A673 (cell line): Measurements from ENCODE around the gene MRFAP1. TPM values are rescaled to one million over a fixed set of nuclear protein-coding genes. Genes with fewer than 3 reads are reported as not detected.

Experiments
- BruUV-seq: library from RNA; stranded (reverse); fragments of 400-500 nt; replicated peaks from 2 replicates; lab custom pipeline; 2021; lab: Mats Ljungman, UMichigan
- CTCF ChIA-PET: fragments of 300-600 bp; sonication (Branson Sonifier 250); formaldehyde crosslinking; loops from one replicate; lab custom pipeline; 2022; ENCODE audit warnings: antibody characterized with exemption; lab: Charles Lee
- POLR2A ChIA-PET: fragments of 300-600 bp; sonication (Branson Sonifier 250); formaldehyde crosslinking; loops from one replicate; lab custom pipeline; 2022; ENCODE audit warnings: antibody characterized with exemption; ENCODE audit not compliant: low non-redundant PET; lab: Charles Lee
- DNase-seq: peaks from one replicate; pipeline ENCODE4 v3.0.0-alpha.2; 2015; ENCODE audit warnings: low spot score
- H3K27ac ChIP-seq: fragments of 200-600 bp; sonication (generic); 2 replicates; pipeline ENCODE4 v1.5.1; 2016; ENCODE audit warnings: mixed run types, low read depth, mild to moderate bottlenecking, mixed read lengths, antibody characterized with exemption, low read length; ENCODE audit not compliant: poor library complexity, severe bottlenecking
- H3K27me3 ChIP-seq: fragments of 200-600 bp; sonication (generic); replicated peaks from 2 replicates; pipeline ENCODE4 v1.6.1; 2017; ENCODE audit warnings: mixed run types, low read depth, mild to moderate bottlenecking, mixed read lengths, antibody characterized with exemption, low read length; ENCODE audit not compliant: insufficient read depth, poor library complexity
- H3K36me3 ChIP-seq: fragments of 200-600 bp; sonication (generic); 2 replicates; pipeline ENCODE4 v1.6.1; 2016; ENCODE audit warnings: mixed run types, mild to moderate bottlenecking, mixed read lengths, antibody characterized with exemption, low read length; ENCODE audit not compliant: insufficient read depth, poor library complexity, severe bottlenecking
- H3K4me1 ChIP-seq: fragments of 200-600 bp; sonication (generic); 2 replicates; pipeline ENCODE4 v1.6.1; 2017; ENCODE audit warnings: mixed run types, mild to moderate bottlenecking, mixed read lengths, antibody characterized with exemption, low read length; ENCODE audit not compliant: insufficient read depth, poor library complexity, severe bottlenecking
- H3K4me3 ChIP-seq: fragments of 200-600 bp; sonication (generic); 2 replicates; pipeline ENCODE4 v1.5.1; 2016; ENCODE audit warnings: low read depth, mixed run types, mild to moderate bottlenecking, mixed read lengths, low read length; ENCODE audit not compliant: poor library complexity, severe bottlenecking
- H3K9me3 ChIP-seq: fragments of 200-600 bp; sonication (generic); 2 replicates; pipeline ENCODE4 v1.6.1; 2016; ENCODE audit warnings: mixed run types, low read depth, mild to moderate bottlenecking, mixed read lengths, antibody characterized with exemption, low read length; ENCODE audit not compliant: poor library complexity, severe bottlenecking
- CTCF ChIP-seq: fragments of 300-800, 200-600 bp; sonication (generic); conservative IDR thresholded peaks from 2 replicates; pipeline ENCODE4 v1.5.1; 2017; ENCODE audit warnings: low read depth, mild to moderate bottlenecking, antibody characterized with exemption, low read length, moderate library complexity, mixed read lengths
- EZH2 ChIP-seq: fragments of 200-600 bp; sonication (generic); IDR thresholded peaks from 2 replicates; pipeline ENCODE4 v1.6.1; 2017; ENCODE audit warnings: borderline replicate concordance, low read depth, mild to moderate bottlenecking, mixed read lengths, antibody characterized with exemption, low read length; ENCODE audit not compliant: poor library complexity, severe bottlenecking
- intact Hi-C: fragments of 100-400 bp; cut with micrococcal nuclease; formaldehyde crosslinking; loops from one replicate; pipeline ENCODE4 v1.10.0; 2022; ENCODE audit not compliant: unreplicated experiment
- total RNA-seq: library from RNA; stranded (reverse); gene quantifications from 2 replicates; pipeline ENCODE4 v1.2.3, GENCODE V29; 2021

Gene MRFAP1
- total RNA-seq, 1 experiment from 2014 or later: 402 TPM

GRCh38 chr4:6613676-6614651 is 26.5 kb upstream of the MRFAP1 start:
- no peak for TF ChIP-seq CTCF
- Histone ChIP-seq H3K27ac (no peak overlapping the region), H3K4me1 (no peaks in the 10 kb centered on the region), H3K36me3 (no peaks in the 10 kb centered on the region), H3K4me3 (no peak overlapping the region), H3K9me3 (no peaks in the 10 kb centered on the region), H3K27me3 (no peaks in the 10 kb centered on the region)
- intact Hi-C loops: no loop called here
- ChIA-PET CTCF (no interaction called here), POLR2A (no interaction called here)
- no peak for DNase-seq
- no TSS peak for BruUV-seq

GRCh38 chr4:6614701-6615230 is 25.7 kb upstream of the MRFAP1 start:
- TF ChIP-seq EZH2: no peak
- TF ChIP-seq CTCF: no peak
- Histone ChIP-seq H3K4me3 (no peak overlapping the region), H3K27ac (no peak overlapping the region), H3K9me3 (no peaks in the 10 kb centered on the region), H3K36me3 (no peaks in the 10 kb centered on the region), H3K4me1 (no peaks in the 10 kb centered on the region), H3K27me3 (no peaks in the 10 kb centered on the region)
- ChIA-PET POLR2A (no interaction called here), CTCF (no interaction called here)
- intact Hi-C loops: no loop called here
- no peak for DNase-seq
- BruUV-seq: no TSS peak

GRCh38 chr4:6616087-6616995 is 24.1 kb upstream of the MRFAP1 start:
- intact Hi-C loops: no loop called here
- Histone ChIP-seq H3K4me1 (no peaks in the 10 kb centered on the region), H3K36me3 (no peaks in the 10 kb centered on the region), H3K4me3 (no peak overlapping the region), H3K9me3 (no peaks in the 10 kb centered on the region), H3K27ac (no peak overlapping the region), H3K27me3 (no peaks in the 10 kb centered on the region)
- POLR2A ChIA-PET: no interaction called here
- TF ChIP-seq EZH2 (no peak), CTCF (no peak)
- CTCF ChIA-PET: no interaction called here
- no peak for DNase-seq
- no TSS peak for BruUV-seq
